Activated T-helper 1 cell treated with anti-CD3 and anti-CD28 coated beads, Interleukin-12 subunit alpha, Interleukin-12 subunit beta, Interleukin-2, Interleukin-4 antibody, amounts not matched to agents 30 ng/mL and 10 ng/mL and 1 ng/mL, durations not matched to agents 14 hours and 24 hours and 36 hours (primary cell): ENCODE results near the gene DENND1C. TPM values are rescaled to one million over a fixed set of nuclear protein-coding genes. Genes with fewer than 3 reads are reported as not detected.

Experiments
- DNase-seq: peaks from one replicate; pipeline ENCODE4 v3.0.0; 2021; ENCODE audit warnings: low spot score
- H3K27ac Mint-ChIP-seq: one replicate; pipeline ENCODE4 v1.8.0; 2021; ENCODE audit warnings: mild to moderate bottlenecking, mixed read lengths
- H3K27me3 Mint-ChIP-seq: one replicate; pipeline ENCODE4 v1.8.0; 2022; ENCODE audit warnings: mild to moderate bottlenecking, moderate library complexity, mixed read lengths; ENCODE audit not compliant: insufficient read depth
- H3K36me3 Mint-ChIP-seq: one replicate; pipeline ENCODE4 v1.8.0; 2021; ENCODE audit warnings: low read depth, mixed read lengths
- H3K4me1 Mint-ChIP-seq: one replicate; pipeline ENCODE4 v1.8.0; 2021; ENCODE audit warnings: low read depth, mixed read lengths
- H3K4me3 Mint-ChIP-seq: one replicate; pipeline ENCODE4 v1.8.0; 2021; ENCODE audit warnings: mild to moderate bottlenecking, moderate library complexity, mixed read lengths
- H3K9me3 Mint-ChIP-seq: one replicate; pipeline ENCODE4 v1.8.0; 2021; ENCODE audit warnings: mixed read lengths
- intact Hi-C: fragments of 100-400 bp; cut with micrococcal nuclease; formaldehyde crosslinking; loops from one replicate; pipeline ENCODE4 v1.15.1; 2024
- total RNA-seq: library from RNA; stranded (reverse); gene quantifications from 2 replicates; pipeline ENCODE4 v1.2.3, GENCODE V29; 2022

Gene DENND1C
- 68.4 and 75.6 TPM in 2 replicates for total RNA-seq

GRCh38 chr19:6481541-6482342, at the start of gene DENND1C:
TSS of gene DENND1C (minus strand) at chr19:6481787. CDS start at chr19:6481695, 92 bp downstream.
- H3K9me3 Mint-ChIP-seq = no peaks in the 10 kb centered on the region
- intact Hi-C loops = loop anchor here (1.0 to 2.0 kb wide), 4 partner anchors 21 to 56 kb away; no protein-coding TSS in a partner anchor
- peak within 1 kb of the TSS; percentile 89 for H3K27ac Mint-ChIP-seq
- peak; percentile 61 for DNase-seq
- H3K4me1 Mint-ChIP-seq = peaks cover 23% of the 10 kb centered on the region
- H3K27me3 Mint-ChIP-seq = no peaks in the 10 kb centered on the region
- peaks cover 2% of the 10 kb centered on the region for H3K36me3 Mint-ChIP-seq
- H3K4me3 Mint-ChIP-seq = peak within 1 kb of the TSS; percentile 91

GRCh38 chr19:6530386-6531162, 49.0 kb upstream of the DENND1C start, which contains the start of gene TNFSF9:
TSS of gene TNFSF9 (plus strand) at chr19:6531026. CDS start at chr19:6531037, 11 bp downstream.
- Mint-ChIP-seq H3K36me3 (peaks cover 8% of the 10 kb centered on the region), H3K4me1 (peaks cover 39% of the 10 kb centered on the region), H3K9me3 (no peaks in the 10 kb centered on the region), H3K27ac (peak within 1 kb of the TSS; percentile 83), H3K4me3 (peak within 1 kb of the TSS; percentile 90), H3K27me3 (peaks cover 32% of the 10 kb centered on the region)
- intact Hi-C loops = loop anchor here (1.0 to 5.0 kb wide), 5 partner anchors 14 to 333 kb away; partner anchors contain the start of genes GPR108, TNFSF14 and TRIP10
- DNase-seq = peak; percentile 77

- Mint-ChIP-seq H3K27ac (peak overlapping the region; percentile 4), H3K4me3 (peak overlapping the region; percentile 90), H3K27me3 (peaks cover 32% of the 10 kb centered on the region), H3K4me1 (peaks cover 34% of the 10 kb centered on the region), H3K36me3 (peaks cover 8% of the 10 kb centered on the region), H3K9me3 (no peaks in the 10 kb centered on the region)
- intact Hi-C loops = loop anchor here (1.0 to 5.0 kb wide), 5 partner anchors 14 to 333 kb away; partner anchors contain the start of genes GPR108, TNFSF14 and TRIP10
- no peak for DNase-seq
Observed at GRCh38 chr19:6529937-6530385, 48.4 kb upstream of the DENND1C start.

- intact Hi-C loops = no loop called here
- H3K4me3 Mint-ChIP-seq = peak overlapping the region; percentile 90
- H3K27ac Mint-ChIP-seq = no peak overlapping the region
Observed at GRCh38 chr19:6529351-6529750, 47.8 kb upstream of the DENND1C start.

GRCh38 chr19:6528544-6529121, 47.0 kb upstream of the DENND1C start:
- H3K4me3 Mint-ChIP-seq = no peak overlapping the region
- peaks cover 30% of the 10 kb centered on the region for H3K27me3 Mint-ChIP-seq
- H3K9me3 Mint-ChIP-seq = no peaks in the 10 kb centered on the region
- intact Hi-C loops = no loop called here
- peaks cover 8% of the 10 kb centered on the region for H3K36me3 Mint-ChIP-seq
- H3K27ac Mint-ChIP-seq = no peak overlapping the region
- peaks cover 34% of the 10 kb centered on the region for H3K4me1 Mint-ChIP-seq
- no peak for DNase-seq

More at GRCh38 chr19:6529351-6529750, 47.8 kb upstream of the DENND1C start:
- H3K9me3 Mint-ChIP-seq = no peaks in the 10 kb centered on the region
- H3K4me1 Mint-ChIP-seq = peaks cover 34% of the 10 kb centered on the region
- H3K27me3 Mint-ChIP-seq = peaks cover 30% of the 10 kb centered on the region
- peaks cover 8% of the 10 kb centered on the region for H3K36me3 Mint-ChIP-seq
- DNase-seq = no peak

- no peak overlapping the region for H3K27ac Mint-ChIP-seq
- peaks cover 8% of the 10 kb centered on the region for H3K36me3 Mint-ChIP-seq
- no peaks in the 10 kb centered on the region for H3K9me3 Mint-ChIP-seq
- peaks cover 34% of the 10 kb centered on the region for H3K4me1 Mint-ChIP-seq
- intact Hi-C loops = no loop called here
- no peak for DNase-seq
- no peak overlapping the region for H3K4me3 Mint-ChIP-seq
- H3K27me3 Mint-ChIP-seq = peaks cover 30% of the 10 kb centered on the region
Observed at GRCh38 chr19:6527893-6528543, 46.4 kb upstream of the DENND1C start.

- no peaks in the 10 kb centered on the region for H3K9me3 Mint-ChIP-seq
- no peaks in the 10 kb centered on the region for H3K36me3 Mint-ChIP-seq
- H3K27me3 Mint-ChIP-seq = peaks cover 1% of the 10 kb centered on the region
- no peak overlapping the region for H3K27ac Mint-ChIP-seq
- intact Hi-C loops = no loop called here
- DNase-seq = no peak
- no peak overlapping the region for H3K4me3 Mint-ChIP-seq
- peaks cover 14% of the 10 kb centered on the region for H3K4me1 Mint-ChIP-seq
Observed at GRCh38 chr19:6524311-6524710, 42.7 kb upstream of the DENND1C start.

GRCh38 chr19:6522712-6523111, 41.1 kb upstream of the DENND1C start:
- no peak overlapping the region for H3K4me3 Mint-ChIP-seq
- no peaks in the 10 kb centered on the region for H3K9me3 Mint-ChIP-seq
- peaks cover 26% of the 10 kb centered on the region for H3K4me1 Mint-ChIP-seq
- intact Hi-C loops = no loop called here
- no peak for DNase-seq
- no peak overlapping the region for H3K27ac Mint-ChIP-seq
- H3K27me3 Mint-ChIP-seq = peaks cover 2% of the 10 kb centered on the region
- no peaks in the 10 kb centered on the region for H3K36me3 Mint-ChIP-seq

- Mint-ChIP-seq H3K27ac (peak overlapping the region; percentile 27), H3K36me3 (no peaks in the 10 kb centered on the region), H3K27me3 (peaks cover 2% of the 10 kb centered on the region), H3K4me1 (peaks cover 33% of the 10 kb centered on the region), H3K4me3 (no peak overlapping the region), H3K9me3 (no peaks in the 10 kb centered on the region)
- intact Hi-C loops = no loop called here
- no peak for DNase-seq
Observed at GRCh38 chr19:6521718-6522646, 40.4 kb upstream of the DENND1C start.

GRCh38 chr19:6519289-6519688, 37.7 kb upstream of the DENND1C start:
- no peak for DNase-seq
- H3K27me3 Mint-ChIP-seq = peaks cover 2% of the 10 kb centered on the region
- H3K4me1 Mint-ChIP-seq = peaks cover 44% of the 10 kb centered on the region
- peak overlapping the region; percentile 61 for H3K27ac Mint-ChIP-seq
- no peaks in the 10 kb centered on the region for H3K9me3 Mint-ChIP-seq
- H3K36me3 Mint-ChIP-seq = no peaks in the 10 kb centered on the region
- intact Hi-C loops = loop anchor here (5.0 kb wide), 2 partner anchors 33 to 98 kb away; no protein-coding TSS in a partner anchor
- H3K4me3 Mint-ChIP-seq = peak overlapping the region; percentile 28

GRCh38 chr19:6518145-6518911, 36.7 kb upstream of the DENND1C start:
- peak overlapping the region; percentile 72 for H3K27ac Mint-ChIP-seq
- H3K4me1 Mint-ChIP-seq = peaks cover 44% of the 10 kb centered on the region
- H3K27me3 Mint-ChIP-seq = peaks cover 2% of the 10 kb centered on the region
- H3K9me3 Mint-ChIP-seq = no peaks in the 10 kb centered on the region
- DNase-seq = peak; percentile 35
- peak overlapping the region; percentile 81 for H3K4me3 Mint-ChIP-seq
- H3K36me3 Mint-ChIP-seq = no peaks in the 10 kb centered on the region
- intact Hi-C loops = loop anchor here (1.0 to 5.0 kb wide), 4 partner anchors 34 to 160 kb away; partner anchors contain the start of gene CD70
